Measurements from ENCODE around the gene SPEN.

DNA sequence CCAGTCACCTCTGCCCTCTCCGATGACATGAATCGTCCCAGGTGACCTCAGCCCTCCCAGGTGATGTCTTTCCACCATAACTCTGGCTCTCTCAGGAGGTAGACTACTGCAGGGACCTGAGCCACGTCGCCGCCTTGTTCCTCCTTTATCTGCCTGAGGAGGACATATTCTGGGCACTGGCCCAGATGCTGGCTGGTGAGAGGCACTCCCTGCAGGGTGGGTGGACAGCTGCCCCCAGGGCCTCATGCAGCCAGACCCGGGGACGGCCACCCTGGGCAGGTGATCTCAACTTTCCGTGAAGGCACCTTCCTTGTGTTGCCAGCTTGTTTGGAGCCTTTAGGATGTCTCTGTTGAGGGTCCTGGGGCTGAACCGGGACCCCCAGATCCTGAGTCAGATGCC, 142.3 kb downstream of the SPEN start:
- TF ChIP-seq, protein P1, sequence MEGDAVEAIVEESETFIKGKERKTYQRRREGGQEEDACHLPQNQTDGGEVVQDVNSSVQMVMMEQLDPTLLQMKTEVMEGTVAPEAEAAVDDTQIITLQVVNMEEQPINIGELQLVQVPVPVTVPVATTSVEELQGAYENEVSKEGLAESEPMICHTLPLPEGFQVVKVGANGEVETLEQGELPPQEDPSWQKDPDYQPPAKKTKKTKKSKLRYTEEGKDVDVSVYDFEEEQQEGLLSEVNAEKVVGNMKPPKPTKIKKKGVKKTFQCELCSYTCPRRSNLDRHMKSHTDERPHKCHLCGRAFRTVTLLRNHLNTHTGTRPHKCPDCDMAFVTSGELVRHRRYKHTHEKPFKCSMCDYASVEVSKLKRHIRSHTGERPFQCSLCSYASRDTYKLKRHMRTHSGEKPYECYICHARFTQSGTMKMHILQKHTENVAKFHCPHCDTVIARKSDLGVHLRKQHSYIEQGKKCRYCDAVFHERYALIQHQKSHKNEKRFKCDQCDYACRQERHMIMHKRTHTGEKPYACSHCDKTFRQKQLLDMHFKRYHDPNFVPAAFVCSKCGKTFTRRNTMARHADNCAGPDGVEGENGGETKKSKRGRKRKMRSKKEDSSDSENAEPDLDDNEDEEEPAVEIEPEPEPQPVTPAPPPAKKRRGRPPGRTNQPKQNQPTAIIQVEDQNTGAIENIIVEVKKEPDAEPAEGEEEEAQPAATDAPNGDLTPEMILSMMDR (IDR thresholded peaks at IDR 0.05): no peak
- TF ChIP-seq POLR2AphosphoS5 (IDR thresholded peaks at IDR 0.05; ENCODE audit: low read depth, low read length): no peak
- TF ChIP-seq, protein P2, sequence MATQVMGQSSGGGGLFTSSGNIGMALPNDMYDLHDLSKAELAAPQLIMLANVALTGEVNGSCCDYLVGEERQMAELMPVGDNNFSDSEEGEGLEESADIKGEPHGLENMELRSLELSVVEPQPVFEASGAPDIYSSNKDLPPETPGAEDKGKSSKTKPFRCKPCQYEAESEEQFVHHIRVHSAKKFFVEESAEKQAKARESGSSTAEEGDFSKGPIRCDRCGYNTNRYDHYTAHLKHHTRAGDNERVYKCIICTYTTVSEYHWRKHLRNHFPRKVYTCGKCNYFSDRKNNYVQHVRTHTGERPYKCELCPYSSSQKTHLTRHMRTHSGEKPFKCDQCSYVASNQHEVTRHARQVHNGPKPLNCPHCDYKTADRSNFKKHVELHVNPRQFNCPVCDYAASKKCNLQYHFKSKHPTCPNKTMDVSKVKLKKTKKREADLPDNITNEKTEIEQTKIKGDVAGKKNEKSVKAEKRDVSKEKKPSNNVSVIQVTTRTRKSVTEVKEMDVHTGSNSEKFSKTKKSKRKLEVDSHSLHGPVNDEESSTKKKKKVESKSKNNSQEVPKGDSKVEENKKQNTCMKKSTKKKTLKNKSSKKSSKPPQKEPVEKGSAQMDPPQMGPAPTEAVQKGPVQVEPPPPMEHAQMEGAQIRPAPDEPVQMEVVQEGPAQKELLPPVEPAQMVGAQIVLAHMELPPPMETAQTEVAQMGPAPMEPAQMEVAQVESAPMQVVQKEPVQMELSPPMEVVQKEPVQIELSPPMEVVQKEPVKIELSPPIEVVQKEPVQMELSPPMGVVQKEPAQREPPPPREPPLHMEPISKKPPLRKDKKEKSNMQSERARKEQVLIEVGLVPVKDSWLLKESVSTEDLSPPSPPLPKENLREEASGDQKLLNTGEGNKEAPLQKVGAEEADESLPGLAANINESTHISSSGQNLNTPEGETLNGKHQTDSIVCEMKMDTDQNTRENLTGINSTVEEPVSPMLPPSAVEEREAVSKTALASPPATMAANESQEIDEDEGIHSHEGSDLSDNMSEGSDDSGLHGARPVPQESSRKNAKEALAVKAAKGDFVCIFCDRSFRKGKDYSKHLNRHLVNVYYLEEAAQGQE (IDR thresholded peaks at IDR 0.05; ENCODE audit: insufficient read depth in 1 of 2, low read depth in 2 of 2, low read length in 1 of 2): no peak
- no peak for TF ChIP-seq TCF7L2 (IDR thresholded peaks at IDR 0.05; ENCODE audit: low read depth, low read length)
- no peak for TF ChIP-seq SIN3A (IDR thresholded peaks at IDR 0.05; ENCODE audit: borderline replicate concordance, insufficient read depth, low read depth, low read length)

Measured in Panc1 (cell line).